HG03354 (cell line): ENCODE measurements around the gene UGDH.

Experiments
- ATAC-seq: cut with Tn5 transposase; IDR thresholded peaks from one replicate; pipeline ENCODE4 v1.9.1; 2021; ENCODE audit warnings: mild to moderate bottlenecking; ENCODE audit not compliant: unreplicated experiment, poor library complexity, severe bottlenecking

UGDH gene

DNA sequence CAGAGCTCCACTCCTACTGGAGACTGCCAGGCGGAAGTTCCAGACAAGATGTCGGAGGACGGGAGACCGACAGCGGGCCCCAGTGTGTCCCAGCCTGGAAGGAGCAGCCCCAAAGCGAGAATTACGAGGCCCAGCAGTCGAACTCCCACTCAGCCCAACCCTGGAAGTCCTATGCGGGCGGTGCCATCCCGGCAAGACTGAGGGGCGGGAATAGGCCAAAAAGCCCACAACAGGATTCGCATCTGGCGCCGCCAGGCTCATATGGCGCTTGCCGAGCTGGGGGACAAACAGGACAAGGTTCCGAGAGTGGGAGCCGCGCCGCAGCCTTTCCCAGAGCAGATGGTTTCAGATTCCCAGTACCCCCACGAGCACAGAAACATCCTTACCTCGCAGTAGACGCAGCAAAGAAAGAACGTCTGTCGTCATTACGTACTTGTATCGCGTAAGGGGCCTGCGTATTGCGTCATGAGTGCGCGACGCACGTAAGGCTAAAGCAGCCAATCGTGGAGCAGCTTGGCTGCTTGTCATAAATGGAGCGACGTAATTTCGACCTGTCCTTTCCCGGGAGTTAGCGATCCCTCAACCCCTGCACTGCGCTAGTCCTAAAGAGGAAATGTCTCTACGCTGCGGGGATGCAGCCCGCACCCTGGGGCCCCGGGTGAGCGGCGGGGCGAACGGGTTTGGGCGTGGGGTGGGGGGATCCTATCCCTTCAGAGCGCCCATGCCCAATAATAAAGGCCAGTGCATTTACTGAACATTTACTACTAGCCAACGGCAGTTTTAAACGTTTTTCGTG lies 68.5 kb downstream of the UGDH start, which contains the start of the genes LIAS and RPL9:
Gene LIAS, plus strand, starts transcription at position 552 of the 796 bp plus-strand sequence. Its CDS starts 62 bp downstream, at position 614.
Gene RPL9, minus strand, starts transcription at position 418 of the 796 bp plus-strand sequence. CDS start 483 bp downstream, outside the sequence.
- peak; percentile 79 for ATAC-seq

DNA sequence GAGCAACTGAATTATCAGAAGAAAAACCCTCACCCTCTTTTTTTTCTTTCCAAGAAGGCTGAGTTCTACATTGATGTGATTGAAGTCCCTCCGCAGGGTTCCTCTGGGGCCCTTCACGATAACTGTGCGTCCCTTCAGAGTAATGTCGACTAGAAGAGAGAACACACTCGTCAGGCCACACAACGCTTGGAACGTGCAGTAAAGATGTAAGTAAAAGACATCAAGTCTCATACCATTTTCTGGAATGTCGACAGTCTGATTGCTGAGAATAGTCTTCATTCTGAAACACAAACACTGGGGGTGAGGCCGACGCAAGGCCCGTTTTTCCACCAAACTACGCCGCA lies 69.1 kb downstream of the UGDH start:
- ATAC-seq = peak; percentile 2

DNA sequence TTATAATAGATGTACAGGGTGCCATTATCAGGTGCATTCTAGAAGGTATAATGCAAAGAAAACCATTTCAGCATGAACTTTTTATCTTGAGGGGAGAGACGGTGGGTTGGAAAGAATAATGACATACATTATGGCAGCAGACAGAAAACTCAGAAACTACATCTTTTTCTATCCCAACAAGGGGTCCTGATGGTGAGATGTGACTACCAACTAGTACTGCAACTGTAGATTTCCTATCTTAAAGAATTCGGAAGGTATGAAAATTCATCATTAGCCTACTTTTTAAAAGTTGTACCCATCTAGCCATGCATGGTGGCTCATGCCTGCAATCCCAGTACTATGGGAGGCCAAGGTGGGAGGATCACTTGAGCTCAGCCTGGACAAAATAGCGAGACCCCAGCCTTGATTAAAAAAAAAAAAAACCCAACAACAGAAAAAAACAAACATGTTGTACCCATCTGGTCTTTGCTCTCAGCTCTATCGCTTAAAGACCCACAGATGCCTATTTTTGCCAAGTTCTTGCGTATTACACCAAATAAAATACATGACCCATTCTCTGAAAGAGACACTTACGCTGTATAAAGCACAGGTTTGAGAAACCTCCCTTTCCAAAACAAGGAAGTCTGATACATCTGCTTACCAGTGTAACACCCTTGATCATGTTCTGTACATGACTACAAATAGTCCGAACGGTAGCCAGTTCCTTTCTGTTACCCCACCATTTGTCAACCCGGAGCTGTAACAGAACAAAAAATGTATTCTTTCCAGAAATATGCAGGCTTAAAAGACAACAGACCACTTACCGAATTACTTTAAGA lies 70.1 kb downstream of the UGDH start:
- no peak for ATAC-seq

DNA sequence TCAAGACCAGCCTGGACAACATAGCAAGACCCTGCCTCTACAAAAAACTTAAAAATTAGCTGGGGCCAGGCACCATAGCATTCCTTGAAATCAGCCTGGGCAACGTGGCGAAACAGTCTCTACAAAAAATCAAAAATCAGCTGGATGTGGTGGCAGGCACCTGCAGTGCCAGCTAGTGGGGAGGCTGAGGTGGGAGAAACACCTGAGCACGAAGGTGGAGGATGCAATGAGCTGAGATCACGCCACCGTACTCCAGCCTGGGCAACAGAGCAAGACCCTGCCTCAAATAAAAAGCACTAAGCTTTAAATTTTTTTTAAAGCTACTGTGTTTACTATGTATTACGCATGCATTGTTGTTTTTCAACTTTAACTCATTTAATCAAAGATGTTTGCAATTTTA lies 71.8 kb downstream of the UGDH start:
- ATAC-seq = no peak

DNA sequence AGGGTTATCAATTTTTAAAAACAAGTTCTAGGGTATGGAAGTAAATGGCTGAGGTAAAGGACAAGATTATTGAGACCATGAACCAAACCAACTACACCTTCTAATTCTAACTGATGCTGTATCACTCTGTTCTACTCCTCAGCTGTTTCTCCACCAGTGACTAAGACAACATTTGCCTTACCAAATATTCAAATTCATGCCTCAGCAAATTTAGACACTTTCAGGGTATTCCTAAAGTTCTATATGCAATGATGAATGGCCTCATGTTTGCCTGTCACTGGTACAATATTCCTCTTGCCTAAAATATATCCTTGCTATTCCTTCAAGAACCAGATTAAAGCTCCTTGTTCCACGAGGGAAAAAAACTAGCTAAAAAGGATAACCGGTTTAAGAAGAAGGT lies 73.5 kb downstream of the UGDH start:
- ATAC-seq = no peak

DNA sequence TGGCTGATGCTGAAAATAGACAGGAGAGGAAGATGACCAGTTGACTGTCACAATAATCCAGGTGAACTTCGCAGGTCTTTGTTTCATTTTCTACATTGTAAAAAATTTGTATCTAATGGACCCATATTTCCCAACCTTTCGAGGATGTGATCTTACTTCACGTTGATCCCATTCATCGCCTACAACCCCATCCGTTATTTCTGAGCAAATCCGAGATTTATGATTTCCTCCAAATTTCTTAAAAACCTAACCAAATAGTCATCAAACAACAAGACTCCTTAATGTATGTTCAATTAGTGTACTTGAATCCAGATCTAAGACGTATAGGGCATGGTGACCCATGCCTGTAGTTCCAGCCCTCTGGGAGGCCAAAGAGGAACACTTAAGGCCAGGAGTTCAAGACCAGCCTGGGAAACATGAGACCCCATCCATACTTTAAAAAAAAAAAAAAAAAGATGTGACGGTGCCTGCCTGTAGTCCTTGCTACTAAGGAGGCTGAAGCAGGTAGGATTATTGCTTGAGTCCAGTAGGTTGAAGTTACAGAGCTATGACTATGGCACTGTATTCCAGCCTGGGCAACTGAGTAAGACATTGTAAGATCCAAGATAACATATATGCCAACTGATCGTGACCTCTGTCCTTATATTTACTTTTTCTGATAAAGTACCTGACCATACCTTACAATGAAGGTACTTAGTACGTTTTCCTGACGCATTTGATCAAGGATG lies 74.2 kb downstream of the UGDH start:
- ATAC-seq = no peak

DNA sequence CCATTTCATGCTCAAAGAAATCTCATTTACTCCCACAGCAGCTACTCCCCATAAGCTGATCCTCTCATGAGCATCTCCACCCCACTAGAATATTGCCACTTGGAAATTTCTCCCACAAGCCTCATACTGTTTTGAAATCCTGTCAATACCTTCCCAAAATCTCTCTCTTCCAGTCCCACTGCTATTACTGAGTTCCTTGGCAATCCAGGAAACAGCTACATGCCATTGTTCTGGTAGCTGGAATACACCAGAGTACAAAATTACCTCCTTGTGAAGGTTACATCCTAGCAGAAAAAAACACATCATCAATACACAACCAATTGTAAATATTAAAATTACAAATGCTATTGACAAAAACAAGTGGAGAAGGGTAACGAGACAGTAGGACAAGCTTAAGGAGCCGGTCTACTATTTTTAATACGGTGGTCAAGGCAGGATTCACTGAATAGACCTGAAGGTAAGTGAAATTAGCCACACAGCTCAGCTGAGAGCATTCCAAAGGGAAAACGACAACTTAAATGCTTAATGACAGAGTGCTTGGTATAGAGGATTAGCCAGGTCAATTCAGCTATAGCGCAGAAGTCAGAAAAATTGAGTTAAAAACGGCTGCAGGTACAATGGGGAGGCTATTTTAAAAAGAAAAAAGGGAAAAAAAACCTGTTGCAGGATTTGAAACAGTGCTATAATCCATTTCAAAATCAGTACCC lies 74.9 kb downstream of the UGDH start:
- ATAC-seq = no peak

DNA sequence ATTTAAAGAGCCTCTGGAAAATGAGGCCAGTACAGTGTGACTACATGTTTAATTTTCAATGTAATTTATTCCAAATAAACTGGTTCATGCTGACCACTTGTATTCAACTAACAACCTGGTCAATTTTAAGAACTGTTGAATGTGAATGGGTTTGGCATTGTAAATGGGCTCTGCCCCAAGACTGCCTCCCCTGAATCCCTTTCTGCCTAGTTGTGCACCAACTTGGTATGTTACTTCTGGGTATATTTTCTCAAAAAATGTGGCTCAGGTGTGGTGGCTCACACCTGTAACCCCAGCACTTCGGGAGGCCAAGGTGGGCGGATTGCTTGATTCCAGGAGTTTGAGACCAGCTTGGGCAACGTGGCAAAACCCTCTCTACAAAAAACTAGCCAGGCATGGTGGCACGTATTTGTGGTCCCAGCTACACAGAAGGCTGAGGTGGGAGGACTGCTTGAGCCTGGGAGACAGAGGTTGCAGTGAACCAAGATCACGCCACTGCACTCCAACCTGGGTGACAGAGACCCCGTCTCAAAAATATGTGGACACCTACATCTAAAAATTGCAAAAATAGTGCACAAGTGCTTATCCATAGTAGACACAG lies 75.7 kb downstream of the UGDH start:
- no peak for ATAC-seq

DNA sequence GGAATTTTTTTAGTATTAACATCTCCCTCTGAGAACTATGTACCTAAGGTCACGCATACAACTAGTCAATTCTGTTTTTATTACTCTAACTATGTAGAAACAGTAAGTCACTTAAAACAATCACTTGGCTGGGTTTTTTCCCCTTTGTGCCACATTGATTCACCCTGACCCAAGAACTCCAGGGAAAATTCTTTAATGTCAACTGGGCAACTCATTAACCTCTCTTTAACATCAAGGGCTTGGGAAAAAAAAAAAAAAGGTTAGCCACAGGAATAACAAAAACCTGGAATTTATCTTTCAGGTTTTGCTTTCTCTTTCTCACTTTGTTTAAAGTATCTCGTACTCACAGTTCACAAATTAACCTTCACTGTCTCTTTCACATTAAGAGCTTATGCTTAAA lies 76.6 kb downstream of the UGDH start:
- ATAC-seq = no peak
